22Rv1 (cell line): ENCODE measurements around the gene ACE.

ENCODE experiments used
- CTCF ChIP-seq: fragments of 450-650 bp; IDR thresholded peaks from 2 replicates; pipeline ENCODE4 v1.5.1; 2017; ENCODE audit warnings: mild to moderate bottlenecking
- ZFX ChIP-seq: fragments of 450-650 bp; IDR thresholded peaks from 2 replicates; pipeline ENCODE4 v1.6.1; 2017; ENCODE audit warnings: antibody characterized with exemption, borderline replicate concordance

GRCh38 chr17:63454915-63455314 is 21.9 kb upstream of the ACE start:
- no peak for TF ChIP-seq CTCF
- no peak for TF ChIP-seq ZFX
